Esophagus muscularis mucosa (tissue), 2 donors: ENCODE data around the gene CALR.

Experiments
- EP300 ChIP-seq: sonication (generic); formaldehyde crosslinking; IDR thresholded peaks from one replicate; pipeline ENCODE4 v1.6.1; 2017; ENCODE audit warnings: antibody characterized with exemption
- POLR2A ChIP-seq: fragments of 450-650 bp; IDR thresholded peaks from one replicate; pipeline ENCODE4 v1.6.1; 2017; ENCODE audit warnings: antibody characterized with exemption, moderate library complexity, mild to moderate bottlenecking, low read depth

GRCh38 chr19:12912571-12912970, 25.8 kb upstream of the CALR start:
- TF ChIP-seq POLR2A (no peak), EP300 (no peak)
